ENCODE measurements around the gene COG3. TPM values are rescaled to one million over a fixed set of nuclear protein-coding genes. Genes with fewer than 3 reads are reported as not detected.

The COG3 gene
- total and polyA plus RNA-seq, 2 of the 13 experiments (the other 11 are each of a cell fraction or from before 2014, with no cell fraction given) = 37.8 to 47.5 TPM

DNA sequence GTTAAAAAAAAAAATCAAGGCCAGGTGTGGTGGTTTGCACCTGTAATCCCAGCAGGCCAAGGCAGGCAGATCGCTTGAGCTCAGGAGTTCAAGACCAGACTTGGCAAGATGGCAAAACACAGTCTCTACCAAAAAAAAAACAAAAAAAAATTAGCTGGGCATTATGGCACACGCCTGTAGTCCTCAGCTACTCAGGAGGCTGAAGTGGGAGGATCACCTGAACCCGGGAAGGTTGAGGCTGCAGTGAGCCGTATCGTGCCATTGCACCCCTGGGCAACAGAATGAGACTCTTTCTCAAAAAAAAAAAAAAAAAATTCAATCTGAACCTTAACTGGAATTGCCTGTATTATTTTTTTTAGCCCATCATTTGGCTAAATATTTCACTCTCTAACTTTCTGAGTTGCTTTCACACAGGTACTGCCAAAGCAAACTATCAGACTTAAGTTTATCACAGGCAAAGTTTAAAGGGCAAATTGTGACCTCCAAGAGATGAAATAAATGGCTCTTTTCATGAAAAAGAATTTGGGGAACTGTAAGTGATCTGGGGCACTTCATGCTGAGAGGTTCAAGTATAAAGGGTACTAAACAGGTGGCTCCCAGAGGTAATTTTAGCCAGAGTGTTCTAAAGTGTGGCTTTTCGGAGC is 31.9 kb upstream of the COG3 start (continued):
- TF ChIP-seq CBX2 (IDR thresholded peaks at IDR 0.05; ENCODE audit: low read depth, low read length) = no peak
- no peak for TF ChIP-seq CBX2 (CRISPR knock-in tag; IDR thresholded peaks at IDR 0.05; ENCODE audit: low read depth)
- no peak for TF ChIP-seq EEA1 (CRISPR knock-in tag; IDR thresholded peaks at IDR 0.05; ENCODE audit: borderline replicate concordance)

DNA sequence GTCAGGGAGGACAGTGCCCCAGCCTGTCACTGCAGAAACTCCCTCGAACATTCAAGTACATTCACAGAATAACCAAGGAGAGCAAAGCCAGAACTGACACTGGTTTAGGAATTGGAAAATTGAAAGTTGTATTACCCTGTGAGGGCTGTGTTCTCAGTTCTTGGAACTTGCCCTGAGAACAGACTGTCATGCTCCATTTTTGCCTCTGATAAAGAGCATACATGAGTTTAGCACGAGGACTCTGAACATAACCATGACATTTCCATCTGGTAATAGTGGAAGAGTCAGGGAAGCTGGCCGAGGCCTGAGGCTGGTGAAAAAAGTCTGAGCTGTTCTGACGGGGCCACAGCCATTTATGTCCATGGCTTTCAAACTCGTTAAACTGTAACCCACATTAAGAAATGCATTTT is 31.4 kb upstream of the COG3 start:
- ChIA-PET CTCF (ENCODE audit: low intra/inter-chr PET ratio, low total read pairs) (no interaction called here), POLR2A (interaction anchor here (0.7 to 4.5 kb wide), 8 partner anchors 10 to 93 kb away, joined by 3 to 62 read pairs (median 20); partner anchors contain the start of genes COG3, SLC25A30 and TPT1)
- in situ Hi-C loops (cut with HindIII; ENCODE audit: extremely low pct_ligation_motif_present, low pct_unique_long_range_greater_than_20kb) = no loop called here
- ATAC-seq = peak; percentile 75
- H3K79me2 ChIP-seq (ENCODE audit: insufficient read depth, low read length) = no peaks in the 10 kb centered on the region
- H3K4me3 ChIP-seq (replicated peaks in 1 of 3; ENCODE audit: insufficient read depth in 1 of 3, low read depth in 2 of 3, low read length in 3 of 3) = peak overlapping the region; percentile 24 to 42 (median 40); a peak in 5 of 6 replicates
- FAIRE-seq = no peak
- H4K20me1 ChIP-seq (ENCODE audit: insufficient read depth, low read length) = no peaks in the 10 kb centered on the region
- peak overlapping the region; percentile 78 for H3K4me2 ChIP-seq (ENCODE audit: low read depth, low read length)
- H3K9ac ChIP-seq (ENCODE audit: insufficient read depth, low read depth, low read length) = peak overlapping the region; percentile 45
- H3K27me3 ChIP-seq (ENCODE audit: control insufficient read depth in 1 of 2, insufficient read depth in 2 of 2, low read length in 2 of 2) = no peaks in the 10 kb centered on the region
- DNase-seq (ENCODE audit: low spot score) = peak; percentile 40
- no peaks in the 10 kb centered on the region for H3K9me3 ChIP-seq (ENCODE audit: low read length)
- peaks cover 57% of the 10 kb centered on the region for H3K4me1 ChIP-seq (ENCODE audit: insufficient read depth, low read length)
- H2AFZ ChIP-seq (ENCODE audit: low read length) = no peak overlapping the region
- intact Hi-C loops (cut with micrococcal nuclease; ENCODE audit: unreplicated experiment) = loop anchor here (1.0 kb wide), 1 partner anchor 15 kb away; the partner anchor contains the start of gene SLC25A30
- WGBS (ENCODE audit: low lambda C conversion rate) = 2% methylated on average over 5 of the region's 5 CpGs
- BruUV-seq (replicated peaks) = no TSS peak
- H3K36me3 ChIP-seq (replicated peaks in 1 of 2; ENCODE audit: control insufficient read depth in 1 of 2, insufficient read depth in 2 of 2, low read length in 2 of 2) = no peaks in the 10 kb centered on the region
- H3K27ac ChIP-seq (ENCODE audit: extremely low read length, insufficient read depth, low read length) = peak overlapping the region; percentile 71
- TF ChIP-seq REXO4 (CRISPR knock-in tag; IDR thresholded peaks at IDR 0.05; ENCODE audit: borderline replicate concordance) = no peak
- TF ChIP-seq, protein P1, sequence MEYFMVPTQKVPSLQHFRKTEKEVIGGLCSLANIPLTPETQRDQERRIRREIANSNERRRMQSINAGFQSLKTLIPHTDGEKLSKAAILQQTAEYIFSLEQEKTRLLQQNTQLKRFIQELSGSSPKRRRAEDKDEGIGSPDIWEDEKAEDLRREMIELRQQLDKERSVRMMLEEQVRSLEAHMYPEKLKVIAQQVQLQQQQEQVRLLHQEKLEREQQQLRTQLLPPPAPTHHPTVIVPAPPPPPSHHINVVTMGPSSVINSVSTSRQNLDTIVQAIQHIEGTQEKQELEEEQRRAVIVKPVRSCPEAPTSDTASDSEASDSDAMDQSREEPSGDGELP (IDR thresholded peaks at IDR 0.05; ENCODE audit: borderline replicate concordance, low read depth) = no peak
- no peak for TF ChIP-seq ZNF333 (CRISPR knock-in tag; IDR thresholded peaks at IDR 0.05; ENCODE audit: borderline replicate concordance)
- no peak for TF ChIP-seq NFKBIZ (CRISPR knock-in tag; IDR thresholded peaks at IDR 0.05)
- TF ChIP-seq RNF2 (conservative IDR thresholded peaks at IDR 0.05; ENCODE audit: low read depth) = 0 out of 2 replicates have a peak, but pooled peaks have one; percentile 37
- no peak for TF ChIP-seq KLF12 (CRISPR knock-in tag; IDR thresholded peaks at IDR 0.05; ENCODE audit: borderline replicate concordance)
- no peak for TF ChIP-seq PLRG1 (conservative IDR thresholded peaks at IDR 0.05)
- TF ChIP-seq ZNF430 (CRISPR knock-in tag; IDR thresholded peaks at IDR 0.05) = peak; percentile 53; the same call in 1 of the 2 replicates
- TF ChIP-seq ZNF670 (CRISPR knock-in tag; IDR thresholded peaks at IDR 0.05; ENCODE audit: borderline replicate concordance) = no peak
- no peak for TF ChIP-seq DPF2 (CRISPR knock-in tag; IDR thresholded peaks at IDR 0.05; ENCODE audit: borderline replicate concordance, low read depth)
- no peak for TF ChIP-seq SNRNP70 (IDR thresholded peaks at IDR 0.05; ENCODE audit: low read depth, low read length)
- no peak for TF ChIP-seq RFX5 (IDR thresholded peaks at IDR 0.05; ENCODE audit: low read depth, low read length)
- TF ChIP-seq, protein P2, sequence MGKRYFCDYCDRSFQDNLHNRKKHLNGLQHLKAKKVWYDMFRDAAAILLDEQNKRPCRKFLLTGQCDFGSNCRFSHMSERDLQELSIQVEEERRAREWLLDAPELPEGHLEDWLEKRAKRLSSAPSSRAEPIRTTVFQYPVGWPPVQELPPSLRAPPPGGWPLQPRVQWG (CRISPR knock-in tag; IDR thresholded peaks at IDR 0.05; ENCODE audit: borderline replicate concordance, low read depth) = no peak
- no peak for TF ChIP-seq KLF11 (CRISPR knock-in tag; IDR thresholded peaks at IDR 0.05)
- 0 out of 2 replicates have a peak, but pooled peaks have one; percentile 24 for TF ChIP-seq SOX5 (CRISPR knock-in tag; IDR thresholded peaks at IDR 0.05; ENCODE audit: borderline replicate concordance)
- TF ChIP-seq RBM22 (optimal IDR thresholded peaks at IDR 0.05; ENCODE audit: low read length) = no peak
- TF ChIP-seq, protein P3, sequence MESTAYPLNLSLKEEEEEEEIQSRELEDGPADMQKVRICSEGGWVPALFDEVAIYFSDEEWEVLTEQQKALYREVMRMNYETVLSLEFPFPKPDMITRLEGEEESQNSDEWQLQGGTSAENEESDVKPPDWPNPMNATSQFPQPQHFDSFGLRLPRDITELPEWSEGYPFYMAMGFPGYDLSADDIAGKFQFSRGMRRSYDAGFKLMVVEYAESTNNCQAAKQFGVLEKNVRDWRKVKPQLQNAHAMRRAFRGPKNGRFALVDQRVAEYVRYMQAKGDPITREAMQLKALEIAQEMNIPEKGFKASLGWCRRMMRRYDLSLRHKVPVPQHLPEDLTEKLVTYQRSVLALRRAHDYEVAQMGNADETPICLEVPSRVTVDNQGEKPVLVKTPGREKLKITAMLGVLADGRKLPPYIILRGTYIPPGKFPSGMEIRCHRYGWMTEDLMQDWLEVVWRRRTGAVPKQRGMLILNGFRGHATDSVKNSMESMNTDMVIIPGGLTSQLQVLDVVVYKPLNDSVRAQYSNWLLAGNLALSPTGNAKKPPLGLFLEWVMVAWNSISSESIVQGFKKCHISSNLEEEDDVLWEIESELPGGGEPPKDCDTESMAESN (CRISPR knock-in tag; conservative IDR thresholded peaks at IDR 0.05) = no peak
